ENCODE results near the gene KRT28. TPM values are rescaled to one million over a fixed set of nuclear protein-coding genes. Genes with fewer than 3 reads are reported as not detected.

KRT28 gene
- total and polyA plus RNA-seq, 2 of the 8 experiments (the other 6 are each of a cell fraction or from before 2014, with no cell fraction given), result not detected

DNA sequence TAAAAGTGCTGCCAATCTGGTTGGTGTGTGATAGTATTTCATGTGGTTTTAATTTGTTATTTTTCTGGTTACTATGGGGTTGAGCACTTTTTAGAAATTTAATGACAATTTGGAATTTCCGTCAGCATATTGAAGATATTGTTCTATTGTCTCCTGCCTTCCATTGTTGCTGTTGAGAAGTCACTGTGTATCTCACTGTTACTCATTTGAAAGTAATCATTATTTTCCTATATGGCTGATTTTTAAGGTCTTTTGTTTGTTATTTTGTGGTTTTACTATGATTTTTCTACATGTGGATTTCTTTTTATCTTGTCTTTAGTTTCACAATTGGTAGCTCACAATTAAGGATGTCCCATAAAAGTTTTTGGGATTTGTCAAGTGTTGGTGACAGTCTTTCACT lies 36.0 kb downstream of the KRT28 start:
- H3K23me2 ChIP-seq (ENCODE audit: low read depth, low read length), result no peaks in the 10 kb centered on the region
- ChIA-PET CTCF (ENCODE audit: partially characterized antibody) (no interaction called here), POLR2A (ENCODE audit: partially characterized antibody) (no interaction called here)
- H3K79me1 ChIP-seq (ENCODE audit: low read depth, low read length), result no peaks in the 10 kb centered on the region
- no peak overlapping the region for H3K4me2 ChIP-seq (ENCODE audit: insufficient read depth in 1 of 2, low read depth in 2 of 2, low read length in 2 of 2)
- no peak overlapping the region for H2BK12ac ChIP-seq (ENCODE audit: low read depth, low read length)
- H2BK20ac ChIP-seq (ENCODE audit: low read length), result no peak overlapping the region
- H3K18ac ChIP-seq (ENCODE audit: extremely low read depth, low read length), result no peak overlapping the region
- no peak overlapping the region for H3K27ac ChIP-seq (ENCODE audit: low read depth, low read length)
- H4K20me1 ChIP-seq (replicated peaks in 1 of 2; ENCODE audit: control insufficient read depth in 1 of 2, insufficient read depth in 2 of 2, low read length in 2 of 2), result no peaks in the 10 kb centered on the region
- H2AFZ ChIP-seq (ENCODE audit: low read length), result no peak overlapping the region
- no peak overlapping the region for H4K5ac ChIP-seq (ENCODE audit: insufficient read length, low read depth, low read length)
- no peak overlapping the region for H3K9ac ChIP-seq (replicated peaks in 1 of 4; ENCODE audit: extremely low read depth in 1 of 4, low read depth in 3 of 4, low read length in 3 of 4)
- no peaks in the 10 kb centered on the region for H3K4me1 ChIP-seq (replicated peaks in 1 of 4; ENCODE audit: control insufficient read depth in 3 of 4, insufficient read depth in 4 of 4, low read length in 3 of 4)
- H3K23ac ChIP-seq (ENCODE audit: insufficient read length), result no peak overlapping the region
- H2BK120ac ChIP-seq (replicated peaks; ENCODE audit: low read depth, low read length), result no peak overlapping the region
- no peak overlapping the region for H2BK15ac ChIP-seq (ENCODE audit: low read length)
- no peak overlapping the region for H3K4me3 ChIP-seq (ENCODE audit: extremely low read depth in 1 of 4, insufficient read depth in 2 of 4, low read depth in 3 of 4, low read length in 4 of 4)
- no peak overlapping the region for H3K4ac ChIP-seq (replicated peaks; ENCODE audit: insufficient read length, low read depth, low read length)
- no peaks in the 10 kb centered on the region for H3K79me2 ChIP-seq (ENCODE audit: control insufficient read depth in 1 of 2, insufficient read depth in 2 of 2, low read length in 2 of 2)
- H3K56ac ChIP-seq (replicated peaks; ENCODE audit: insufficient read length, low read depth, low read length), result no peak overlapping the region
- H4K91ac ChIP-seq (replicated peaks; ENCODE audit: insufficient read length, low read length), result no peak overlapping the region
- no peak for DNase-seq (ENCODE audit: low read depth in 1 of 2, low spot score in 2 of 2)
- peaks cover 17 to 31% of the 10 kb centered on the region in 2 experiments for H3K9me3 ChIP-seq (ENCODE audit: insufficient read depth in 2 of 2, low read depth in 1 of 2, low read length in 1 of 2)
- no peak overlapping the region for H2BK5ac ChIP-seq (ENCODE audit: low read depth, low read length)
- H3K36me3 ChIP-seq (ENCODE audit: control insufficient read depth in 2 of 4, insufficient read depth in 4 of 4, low read length in 3 of 4), result no peaks in the 10 kb centered on the region
- FAIRE-seq, result no peak
- H2AK5ac ChIP-seq (ENCODE audit: low read depth, low read length), result no peak overlapping the region
- no peak overlapping the region for H4K8ac ChIP-seq (ENCODE audit: extremely low read depth, insufficient read depth, low read length)
- H3K27me3 ChIP-seq (replicated peaks in 1 of 4; ENCODE audit: control insufficient read depth in 3 of 4, extremely low read depth in 1 of 4, insufficient read depth in 3 of 4, low read length in 3 of 4), result no peaks in the 10 kb centered on the region
- no peak overlapping the region for H3K14ac ChIP-seq (ENCODE audit: insufficient read length)
- WGBS, 2 experiments (ENCODE audit: extremely low coverage in 1 of 2, insufficient coverage in 1 of 2, insufficient read length in 1 of 2, insufficient replicate concordance in 2 of 2, low coverage in 1 of 2, low lambda C conversion rate in 2 of 2, missing lambda C conversion rate in 1 of 2), result 84% methylated on average over 1 of the region's 1 CpG; no CpG with 5 or more reads in 1 of the 2 experiments
- TF ChIP-seq YY1 (IDR thresholded peaks at IDR 0.05; ENCODE audit: low read depth, low read length) (no peak), ASH2L (IDR thresholded peaks at IDR 0.05; ENCODE audit: low read length) (no peak), RFX5 (IDR thresholded peaks at IDR 0.05; ENCODE audit: borderline replicate concordance, low read depth, low read length) (no peak), NANOG (IDR thresholded peaks at IDR 0.05; ENCODE audit: insufficient read depth, low read depth, low read length, poor library complexity, severe bottlenecking) (no peak), POU5F1 (IDR thresholded peaks at IDR 0.05; ENCODE audit: low read depth, low read length) (no peak), SAP30 (IDR thresholded peaks at IDR 0.05; ENCODE audit: insufficient read depth, insufficient replicate concordance, low read length) (no peak), ZNF274 (IDR thresholded peaks at IDR 0.05; ENCODE audit: borderline replicate concordance, extremely low read depth, low read length) (no peak), KDM1A (IDR thresholded peaks at IDR 0.05; ENCODE audit: borderline replicate concordance, low read length) (no peak), RBBP5 (IDR thresholded peaks at IDR 0.05; ENCODE audit: borderline replicate concordance, low read depth, low read length) (no peak), TCF12 (IDR thresholded peaks at IDR 0.05; ENCODE audit: low read depth, low read length) (no peak), BRCA1 (IDR thresholded peaks at IDR 0.05; ENCODE audit: low read depth, low read length) (no peak), GABPA (IDR thresholded peaks at IDR 0.05; ENCODE audit: borderline replicate concordance, insufficient read depth, low read length) (no peak), CBX5 (IDR thresholded peaks at IDR 0.05; ENCODE audit: low read depth, low read length) (no peak), SIRT6 (IDR thresholded peaks at IDR 0.05; ENCODE audit: low read length) (no peak), BCL11A (IDR thresholded peaks at IDR 0.05; ENCODE audit: low read depth in 2 of 2, low read length in 2 of 2) (no peak), TAF7 (optimal IDR thresholded peaks at IDR 0.05; ENCODE audit: borderline replicate concordance, low read depth, low read length) (no peak)
